GM18951 (cell line): ENCODE results near the gene ZNF808.
"Not testable (repeated sequence)": the region's sequence is repeated elsewhere in the genome, so short reads cannot be mapped to it uniquely, and the experiment has no call there.

ENCODE experiments used
- POLR2A ChIP-seq: IDR thresholded peaks from 4 replicates; pipeline ENCODE4 v1.6.1; 2011; ENCODE audit warnings: mild to moderate bottlenecking; ENCODE audit not compliant: insufficient read length, insufficient read depth; ENCODE audit errors: extremely low read depth
- in situ Hi-C: fragments of 300-500 bp; cut with MboI; formaldehyde crosslinking; loops from one replicate; pipeline ENCODE4 v1.12.0; 2022; ENCODE audit warnings: low sequenced_read_pairs, mixed read lengths, inconsistent platforms; ENCODE audit not compliant: unreplicated experiment

ZNF808 gene

DNA sequence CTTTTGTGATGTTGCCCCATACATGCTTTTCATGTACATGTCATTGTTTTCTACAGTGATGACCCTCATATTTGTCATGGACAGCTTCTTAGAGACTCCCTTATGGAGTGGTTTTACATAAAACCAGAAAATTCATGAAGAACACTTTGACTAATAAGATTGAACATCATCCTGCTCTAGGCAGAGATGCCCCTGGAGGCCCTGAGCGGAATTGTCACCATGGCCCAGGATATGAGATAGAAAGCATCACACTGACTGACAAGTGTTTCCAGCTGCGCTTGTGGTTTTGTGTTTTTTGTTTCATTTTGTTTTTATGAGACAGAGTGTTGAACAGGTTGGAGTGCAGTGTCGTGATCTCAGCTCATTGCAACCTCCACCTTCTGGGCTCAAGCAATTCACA, 64.8 kb downstream of the ZNF808 start:
- in situ Hi-C loops, result no loop called here
- no peak for TF ChIP-seq POLR2A

DNA sequence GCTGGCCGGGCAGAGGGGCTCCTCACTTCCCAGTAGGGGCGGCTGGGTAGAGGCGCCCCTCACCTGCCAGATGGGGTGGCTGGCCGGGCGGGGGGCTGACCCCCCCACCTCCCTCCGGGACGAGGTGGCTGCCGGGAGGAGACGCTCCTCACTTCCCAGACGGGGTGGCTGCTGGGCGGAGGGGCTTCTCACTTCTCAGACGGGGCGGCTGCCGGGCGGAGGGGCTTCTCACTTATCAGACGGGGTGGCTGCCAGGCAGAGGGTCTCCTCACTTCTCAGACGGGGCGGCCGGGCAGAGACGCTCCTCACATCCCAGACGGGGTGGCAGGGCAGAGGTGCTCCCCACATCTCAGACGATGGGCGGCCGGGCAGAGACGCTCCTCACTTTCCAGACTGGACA, 66.0 kb downstream of the ZNF808 start:
- in situ Hi-C loops, result not testable (repeated sequence)

DNA sequence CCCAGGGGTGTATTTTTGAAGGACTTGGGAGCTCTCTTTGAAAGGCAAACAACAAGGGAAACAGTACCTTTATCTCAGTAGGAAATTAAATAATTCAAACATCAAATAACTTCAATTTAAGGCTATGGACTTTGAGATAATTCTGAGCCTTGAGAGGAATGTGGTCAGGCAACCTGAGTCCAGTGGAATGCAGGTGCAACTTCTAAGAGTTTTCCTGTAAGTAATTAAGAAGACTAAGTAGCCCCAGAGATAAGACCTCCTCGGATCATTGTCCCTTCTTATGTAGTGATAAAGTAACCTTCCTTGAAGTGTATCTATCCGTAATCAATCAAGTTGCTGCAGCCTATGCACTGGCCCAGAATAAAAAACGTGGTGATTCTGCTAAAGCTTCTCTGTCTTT, 71.8 kb downstream of the ZNF808 start:
- in situ Hi-C loops, result no loop called here
- TF ChIP-seq POLR2A, result no peak

DNA sequence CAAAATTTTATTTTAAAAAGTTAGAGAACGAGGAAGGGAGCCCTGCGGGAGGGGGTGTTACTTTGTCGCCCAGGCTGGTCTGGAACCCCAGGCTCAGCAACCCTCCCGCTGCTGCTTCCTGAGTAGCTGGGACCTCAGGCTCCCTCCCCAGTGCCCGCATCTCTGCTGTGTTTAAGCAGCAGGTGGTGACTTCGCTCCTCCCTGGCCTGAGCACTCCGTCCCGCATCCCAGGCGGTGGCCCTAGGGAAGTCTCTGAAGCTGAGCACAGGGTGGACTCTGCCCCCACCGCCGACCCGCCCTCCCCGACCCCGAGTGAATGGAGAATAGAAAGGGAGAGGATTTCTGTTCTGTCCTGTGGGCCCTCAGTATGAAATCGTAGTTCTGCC, 73.2 kb downstream of the ZNF808 start:
- in situ Hi-C loops, result no loop called here
- TF ChIP-seq POLR2A, result no peak

DNA sequence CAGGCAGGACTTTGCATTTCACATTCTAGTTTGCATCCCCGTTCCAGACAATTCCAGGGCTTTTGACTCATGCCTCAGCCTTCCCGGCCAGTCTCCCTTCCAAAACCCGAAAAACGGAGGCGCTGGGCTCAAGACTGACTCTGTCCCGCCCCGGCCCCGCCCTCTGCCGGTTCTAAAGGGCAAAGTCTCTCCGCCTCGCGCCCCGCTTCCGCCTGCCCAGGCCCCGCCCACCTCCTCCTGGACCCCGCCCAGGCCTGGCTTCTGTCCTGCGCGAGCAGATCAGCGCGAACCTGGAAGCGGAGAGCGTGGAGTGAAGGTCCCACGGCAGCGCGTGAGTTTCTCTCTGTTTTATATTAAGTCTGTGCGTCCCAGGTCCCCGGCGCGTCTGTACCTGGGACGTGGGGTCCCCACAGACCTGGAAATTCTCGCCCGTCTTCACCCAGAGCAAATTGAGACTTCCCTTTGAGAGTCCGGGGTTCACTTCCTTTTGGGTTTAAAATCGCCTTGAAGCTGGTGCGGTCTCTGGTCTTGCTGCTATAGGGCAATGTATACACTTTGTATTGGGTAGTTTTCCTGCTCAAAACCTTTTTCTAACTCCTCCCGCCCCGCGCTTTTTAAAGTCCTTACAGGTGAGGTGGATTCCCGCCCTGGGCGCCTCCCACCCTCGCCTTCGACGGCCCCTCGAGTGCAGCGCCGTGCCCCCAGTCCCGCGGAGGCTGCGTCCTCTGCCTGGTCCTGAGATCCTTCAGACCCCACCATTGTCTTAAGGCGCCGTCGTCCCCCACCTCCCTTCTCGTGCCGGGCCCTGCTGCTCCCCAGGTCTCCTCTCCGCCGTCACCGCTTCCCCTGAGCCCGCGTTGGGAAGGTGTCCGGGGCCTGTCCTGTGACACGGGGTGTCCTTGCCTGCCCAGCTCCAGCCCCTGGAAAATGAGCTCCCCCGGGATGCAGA, 73.8 kb downstream of the ZNF808 start:
- TF ChIP-seq POLR2A, result peak; percentile 80
- in situ Hi-C loops, result no loop called here

DNA sequence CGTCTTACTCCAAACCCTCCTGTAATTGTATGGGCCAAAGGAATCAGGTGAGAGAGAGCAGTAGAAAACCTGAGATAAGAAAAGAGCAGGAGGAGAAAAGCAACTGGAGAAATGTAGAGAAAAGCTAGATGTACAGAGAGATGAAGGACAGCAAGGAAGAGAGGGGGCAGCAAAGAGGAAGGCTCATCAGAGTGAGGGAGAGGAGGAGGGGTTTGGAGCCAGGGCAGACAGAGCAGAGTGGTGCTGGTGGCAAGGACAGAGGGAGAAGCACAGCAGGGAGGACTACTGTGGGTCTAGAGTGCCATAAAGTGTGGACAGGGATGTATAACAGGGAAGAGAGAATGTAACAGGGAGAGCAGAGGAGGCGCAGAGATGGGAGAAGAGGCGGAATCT, 74.5 kb downstream of the ZNF808 start:
- in situ Hi-C loops, result not testable (repeated sequence)

DNA sequence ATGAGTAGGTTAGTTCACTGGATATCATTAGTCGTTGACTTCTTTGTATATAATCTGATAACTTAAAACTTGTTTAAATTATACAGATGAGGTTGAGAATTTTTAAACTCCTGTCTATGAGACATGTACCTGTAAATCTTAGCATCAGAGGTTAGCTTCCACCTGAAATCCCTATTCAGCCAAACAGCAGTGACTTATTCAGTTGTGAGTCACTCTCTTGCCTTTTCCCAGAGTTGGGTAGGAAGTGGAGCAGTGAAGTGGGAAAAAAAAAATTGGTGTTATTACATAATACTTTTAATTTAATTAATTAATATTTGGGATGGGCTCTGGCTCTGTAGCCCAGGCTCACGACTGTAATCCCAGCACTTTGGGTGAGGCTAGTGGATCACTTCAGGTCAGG, 75.5 kb downstream of the ZNF808 start:
- in situ Hi-C loops, result no loop called here
- TF ChIP-seq POLR2A, result no peak

DNA sequence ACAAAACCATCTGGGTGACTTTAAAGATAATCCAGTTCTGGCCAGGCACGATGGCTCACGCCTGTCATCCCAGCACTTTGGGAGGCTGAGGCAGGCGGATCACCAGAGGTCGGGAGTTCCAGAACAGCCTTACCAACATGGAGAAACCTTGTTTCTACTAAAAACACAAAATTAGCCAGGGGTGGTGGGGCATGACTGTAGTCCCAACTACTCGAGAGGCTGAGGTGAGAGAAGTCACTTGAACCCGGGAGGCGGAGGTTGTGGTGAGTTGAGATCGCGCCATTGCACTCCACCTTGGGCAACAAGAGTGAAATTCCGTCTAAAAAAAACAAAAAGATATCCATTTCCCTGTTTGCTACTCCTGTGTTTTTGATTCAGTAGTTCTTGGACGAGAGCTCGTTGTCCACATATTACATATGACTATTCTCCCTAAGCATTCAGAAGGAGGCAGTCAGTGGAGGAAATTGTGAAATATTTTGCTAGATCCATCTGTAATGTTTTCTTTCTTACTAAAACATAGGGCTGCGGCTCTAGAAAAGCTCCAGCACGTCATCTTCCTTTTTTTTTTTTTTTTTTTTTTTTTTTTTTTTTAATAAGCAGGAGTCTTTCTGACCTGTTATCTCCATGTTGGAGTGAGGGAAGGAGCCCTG, 76.2 kb downstream of the ZNF808 start:
- no peak for TF ChIP-seq POLR2A

More for the DNA sequence above, 76.2 kb downstream of the ZNF808 start:
- in situ Hi-C loops, result no loop called here
